Measurements from ENCODE around the gene SMIM5. TPM values are rescaled to one million over a fixed set of nuclear protein-coding genes. Genes with fewer than 3 reads are reported as not detected.

Gene SMIM5
- polyA plus RNA-seq, 3 donors: 0.15 to 3.3 (median 0.43) TPM

GRCh38 chr17:75641343-75641742 is 8.1 kb downstream of the SMIM5 start:
- H4K20me1 ChIP-seq (ENCODE audit: insufficient read depth, low read length): no peaks in the 10 kb centered on the region
- intact Hi-C loops (cut with micrococcal nuclease): no loop called here
- H3K27me3 Mint-ChIP-seq (ENCODE audit: low read depth in 3 of 3): peaks cover 0 to 2% (median 0%) of the 10 kb centered on the region in 3 donors
- H3K36me3 ChIP-seq (replicated peaks in 1 of 2; ENCODE audit: control insufficient read depth in 1 of 2, insufficient read depth in 2 of 2, low read length in 2 of 2): peaks cover 14 to 44% of the 10 kb centered on the region in 2 donors
- H3K27ac ChIP-seq (ENCODE audit: low read depth in 1 of 2, low read length in 2 of 2): no peak overlapping the region
- no peaks in the 10 kb centered on the region for H3K27me3 ChIP-seq (ENCODE audit: control insufficient read depth in 2 of 2, insufficient read depth in 2 of 2, low read length in 2 of 2)
- H3K4me1 Mint-ChIP-seq: peaks cover 17% of the 10 kb centered on the region
- 96% methylated on average over 9 of the region's 9 CpGs for WGBS (ENCODE audit: insufficient coverage)
- H3K4me3 ChIP-seq (replicated peaks in 1 of 3; ENCODE audit: low read depth in 2 of 3, low read length in 3 of 3): no peak overlapping the region
- no peak overlapping the region for H3K4me3 Mint-ChIP-seq
- no peaks in the 10 kb centered on the region for H3K79me2 ChIP-seq (ENCODE audit: insufficient read depth, low read length)
- no peak overlapping the region for H3K27ac Mint-ChIP-seq
- TF ChIP-seq CTCF (IDR thresholded peaks at IDR 0.05): no peak
- no peaks in the 10 kb centered on the region for H3K9me3 Mint-ChIP-seq
- no peaks in the 10 kb centered on the region for H3K9me3 ChIP-seq (replicated peaks in 1 of 2; ENCODE audit: control insufficient read depth in 1 of 2, insufficient read depth in 1 of 2, low read length in 2 of 2)
- H3K36me3 Mint-ChIP-seq: peaks cover 22 to 48% of the 10 kb centered on the region in 2 donors
- H2AFZ ChIP-seq (ENCODE audit: insufficient read depth, low read depth, low read length, poor library complexity, severe bottlenecking): no peak overlapping the region
- H3K4me2 ChIP-seq (replicated peaks; ENCODE audit: extremely low read depth, low read length, poor library complexity, severe bottlenecking): no peak overlapping the region
- no peak for DNase-seq
- H3K9ac ChIP-seq (ENCODE audit: insufficient read depth, low read length, poor library complexity, severe bottlenecking): no peak overlapping the region
- H3K4me1 ChIP-seq (ENCODE audit: control insufficient read depth in 1 of 2, insufficient read depth in 2 of 2, low read length in 2 of 2): peaks cover 10 to 15% of the 10 kb centered on the region in 2 donors

GRCh38 chr17:75642182-75642783 is 9.0 kb downstream of the SMIM5 start:
- Mint-ChIP-seq H3K27ac (peak overlapping the region in 4 of 7 donors; percentile 22 to 64 (median 44)), H3K4me3 (no peak overlapping the region), H3K27me3 (ENCODE audit: low read depth in 3 of 3) (peaks cover 0 to 2% (median 0%) of the 10 kb centered on the region in 3 donors), H3K9me3 (no peaks in the 10 kb centered on the region), H3K36me3 (peaks cover 22 to 48% of the 10 kb centered on the region in 2 donors), H3K4me1 (peaks cover 22% of the 10 kb centered on the region)
- no peaks in the 10 kb centered on the region for H4K20me1 ChIP-seq (ENCODE audit: insufficient read depth, low read length)
- no peaks in the 10 kb centered on the region for H3K27me3 ChIP-seq (ENCODE audit: control insufficient read depth in 2 of 2, insufficient read depth in 2 of 2, low read length in 2 of 2)
- H3K79me2 ChIP-seq (ENCODE audit: insufficient read depth, low read length): no peaks in the 10 kb centered on the region
- no peak for DNase-seq
- 97% methylated on average over 4 of the region's 7 CpGs for WGBS (ENCODE audit: insufficient coverage)
- H3K9me3 ChIP-seq (replicated peaks in 1 of 2; ENCODE audit: control insufficient read depth in 1 of 2, insufficient read depth in 1 of 2, low read length in 2 of 2): no peaks in the 10 kb centered on the region
- H3K36me3 ChIP-seq (replicated peaks in 1 of 2; ENCODE audit: control insufficient read depth in 1 of 2, insufficient read depth in 2 of 2, low read length in 2 of 2): peaks cover 14 to 41% of the 10 kb centered on the region in 2 donors
- no peak overlapping the region for H3K4me2 ChIP-seq (replicated peaks; ENCODE audit: extremely low read depth, low read length, poor library complexity, severe bottlenecking)
- TF ChIP-seq CTCF (IDR thresholded peaks at IDR 0.05): no peak
- no peak overlapping the region for H2AFZ ChIP-seq (ENCODE audit: insufficient read depth, low read depth, low read length, poor library complexity, severe bottlenecking)
- H3K4me3 ChIP-seq (replicated peaks in 1 of 3; ENCODE audit: low read depth in 2 of 3, low read length in 3 of 3): no peak overlapping the region
- H3K9ac ChIP-seq (ENCODE audit: insufficient read depth, low read length, poor library complexity, severe bottlenecking): no peak overlapping the region
- H3K4me1 ChIP-seq (ENCODE audit: control insufficient read depth in 1 of 2, insufficient read depth in 2 of 2, low read length in 2 of 2): peaks cover 12 to 19% of the 10 kb centered on the region in 2 donors
- H3K27ac ChIP-seq (ENCODE audit: low read depth in 1 of 2, low read length in 2 of 2): peak overlapping the region in 1 of 2 donors; percentile 46
- intact Hi-C loops (cut with micrococcal nuclease): no loop called here

Data from CD14-positive monocyte (primary cell).